Hippocampal formation (tissue), 2 donors: ENCODE results near the gene CBLN1.

Experiments
- DNase-seq, 2 donors: peaks; one replicate each; lab custom pipeline; 2025; lab: John Stamatoyannopoulos, UW

Gene CBLN1

GRCh38 chr16:49281480-49281842 lies at the start of gene CBLN1:
Gene CBLN1 (minus strand): TSS chr16:49281838. CDS start chr16:49281465, 373 bp downstream.
- no peak for DNase-seq

DNA sequence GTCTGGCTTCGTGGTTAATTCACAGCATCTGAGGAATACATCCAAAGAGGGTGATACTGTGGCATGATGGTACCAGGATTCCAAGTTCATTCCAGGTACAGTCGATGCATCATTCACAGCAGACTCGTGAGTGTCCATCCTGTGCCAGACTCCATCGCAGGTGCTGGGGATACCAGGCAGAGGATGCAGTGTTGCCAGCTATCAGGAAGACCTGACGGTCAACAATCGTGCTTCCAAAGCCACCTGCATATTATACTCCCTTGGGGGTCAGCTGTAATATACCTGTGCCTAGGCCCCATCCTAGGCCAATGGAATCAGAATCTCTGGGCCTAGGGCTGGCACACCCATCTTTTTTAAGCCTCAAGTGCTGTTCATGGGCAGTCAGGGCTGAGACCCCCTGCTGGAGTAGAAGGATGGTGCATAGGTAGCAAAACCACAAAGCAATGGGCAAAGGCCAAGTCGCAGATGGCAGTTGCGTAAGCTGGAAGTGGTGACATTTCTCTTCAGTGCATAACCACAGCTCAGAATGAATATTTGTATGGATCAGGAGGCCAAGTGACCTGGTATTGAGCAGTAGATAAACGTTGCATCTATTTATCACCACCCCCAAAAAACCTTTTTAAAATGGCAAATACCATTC lies 49.0 kb upstream of the CBLN1 start:
- no peak for DNase-seq

- DNase-seq: no peak
Observed at GRCh38 chr16:49328325-49328724, 46.7 kb upstream of the CBLN1 start.

DNA sequence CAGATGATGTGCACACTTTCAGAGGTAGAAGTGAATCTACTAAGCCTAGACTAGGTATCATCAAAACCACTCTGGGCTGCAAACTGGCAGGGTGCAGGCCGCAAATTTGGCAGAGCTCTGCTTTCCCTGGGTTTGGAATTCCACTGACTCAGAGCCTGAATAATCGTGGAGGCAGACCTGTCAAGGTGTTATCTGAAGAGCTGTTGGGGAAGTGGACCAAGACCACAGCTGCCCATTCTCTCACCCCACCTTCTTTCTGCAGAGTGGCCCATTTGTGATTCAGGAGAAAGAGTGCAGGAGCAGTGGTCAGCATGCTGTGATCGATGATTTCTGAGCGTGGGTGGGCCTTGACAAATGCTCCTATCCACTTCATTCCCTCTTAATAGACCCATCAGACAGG lies 45.8 kb upstream of the CBLN1 start:
- no peak for DNase-seq

DNA sequence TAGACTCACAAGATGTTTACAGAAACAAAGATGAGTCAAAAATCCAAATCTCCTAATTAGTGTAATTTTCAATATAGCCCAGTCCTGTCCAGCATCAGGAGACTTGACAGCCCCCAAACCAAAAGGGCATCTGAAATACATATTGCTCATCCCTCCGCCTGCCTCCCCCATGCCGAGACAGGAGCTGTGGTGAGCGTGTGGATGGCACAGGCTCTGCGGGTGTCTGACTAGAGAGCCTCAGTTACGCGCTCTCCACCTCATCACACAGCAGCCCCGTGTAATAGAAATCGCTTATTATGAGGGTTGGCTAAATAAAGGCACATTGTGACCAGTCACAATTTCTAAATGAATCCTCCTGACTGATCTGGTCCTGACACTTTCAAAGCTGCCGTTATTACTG lies 43.1 kb upstream of the CBLN1 start:
- DNase-seq: no peak

DNA sequence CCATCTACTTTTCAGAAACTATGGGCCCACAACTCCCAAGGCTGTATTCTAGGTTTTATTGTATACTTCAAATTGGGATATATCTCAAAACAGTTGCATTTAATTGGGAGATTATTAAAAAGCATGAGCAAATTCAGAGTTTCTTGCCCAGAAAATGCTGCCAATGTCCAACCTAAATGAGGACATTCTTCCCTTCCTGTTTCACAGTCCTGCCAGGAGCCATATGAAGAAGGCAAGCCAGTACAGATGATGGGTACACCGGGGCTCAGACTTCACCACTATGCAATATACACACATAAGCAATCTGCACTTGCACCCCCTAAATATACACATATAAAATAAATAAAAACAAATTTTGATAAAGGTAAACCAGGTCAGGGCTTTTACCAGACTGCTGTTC lies 34.0 kb upstream of the CBLN1 start:
- DNase-seq: no peak

DNA sequence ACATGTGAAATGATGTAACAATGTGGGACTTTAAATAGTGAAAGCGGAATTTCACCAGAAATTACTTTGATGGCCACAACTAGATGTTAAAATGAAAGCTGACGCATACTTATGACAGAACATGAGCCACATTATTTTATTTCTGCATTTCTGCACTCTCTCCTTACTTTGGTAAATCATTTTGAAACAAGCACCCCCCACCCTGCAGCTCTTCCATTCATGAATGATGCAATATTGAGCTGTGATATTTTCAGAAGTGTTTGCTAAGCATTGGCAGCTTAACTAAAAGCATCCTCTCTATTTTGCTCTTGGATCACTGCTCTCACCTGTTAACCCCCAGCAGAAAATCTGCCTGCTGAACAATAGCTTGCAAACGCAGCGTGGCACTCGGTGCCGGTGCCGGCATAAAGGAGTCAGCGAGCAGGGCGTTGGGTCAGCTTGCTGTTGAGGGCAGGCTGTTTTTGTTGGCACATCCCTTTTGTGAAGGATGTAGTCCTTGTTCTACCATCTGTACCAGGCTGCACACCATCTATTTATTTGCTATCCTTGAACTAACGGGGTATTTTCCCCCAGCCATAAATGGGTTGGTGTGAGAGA lies 30.8 kb upstream of the CBLN1 start:
- DNase-seq: no peak

DNA sequence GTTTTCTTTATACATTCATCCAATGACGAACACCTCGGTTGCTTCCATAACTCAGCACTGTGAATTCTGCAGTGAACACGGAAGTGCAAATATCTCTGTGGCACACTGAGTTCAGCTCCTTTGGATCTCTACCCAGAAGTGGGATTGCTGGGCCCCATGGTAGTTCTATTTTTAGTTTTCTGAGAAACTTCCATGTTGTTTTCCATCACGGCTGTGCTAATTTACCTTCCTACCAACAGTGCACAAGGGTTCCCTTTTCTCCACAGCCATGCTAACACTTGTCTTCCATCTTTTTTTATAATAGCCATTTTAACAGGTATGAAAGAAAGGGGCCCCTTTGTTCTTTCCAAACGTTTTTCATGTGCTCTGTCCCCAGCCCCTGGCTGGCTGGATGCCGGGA lies 30.2 kb upstream of the CBLN1 start:
- DNase-seq: no peak

GRCh38 chr16:49307176-49307575 lies 25.5 kb upstream of the CBLN1 start:
- DNase-seq: no peak

- DNase-seq: no peak
Observed at GRCh38 chr16:49305406-49305805, 23.8 kb upstream of the CBLN1 start.

GRCh38 chr16:49292413-49292812 lies 10.8 kb upstream of the CBLN1 start:
- DNase-seq: no peak

- no peak for DNase-seq
Observed at GRCh38 chr16:49287572-49287971, 5.9 kb upstream of the CBLN1 start.

DNA sequence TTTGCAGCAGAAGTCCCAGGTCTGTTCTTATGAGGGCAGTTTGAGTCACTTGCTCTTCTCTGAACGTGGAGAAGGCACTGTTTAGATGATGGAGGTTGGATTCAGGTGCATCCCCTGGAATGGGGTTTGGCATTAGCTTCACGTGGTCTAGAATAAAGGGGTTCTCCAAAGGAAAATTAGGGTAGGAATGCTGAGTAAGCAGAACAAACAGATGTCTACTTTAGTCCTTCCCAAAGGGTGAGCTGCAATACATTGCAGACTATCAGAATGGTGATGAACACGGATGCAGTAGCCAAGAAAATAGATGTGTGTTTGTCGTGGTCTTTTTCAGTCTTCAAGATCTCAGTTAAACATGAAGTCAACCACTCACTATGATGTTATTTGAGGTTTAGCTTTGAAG lies 3.3 kb upstream of the CBLN1 start:
- no peak for DNase-seq

- DNase-seq: no peak
Observed at GRCh38 chr16:49283376-49284049, 1.9 kb upstream of the CBLN1 start.

GRCh38 chr16:49282690-49283375 lies 1.2 kb upstream of the CBLN1 start:
- no peak for DNase-seq

DNA sequence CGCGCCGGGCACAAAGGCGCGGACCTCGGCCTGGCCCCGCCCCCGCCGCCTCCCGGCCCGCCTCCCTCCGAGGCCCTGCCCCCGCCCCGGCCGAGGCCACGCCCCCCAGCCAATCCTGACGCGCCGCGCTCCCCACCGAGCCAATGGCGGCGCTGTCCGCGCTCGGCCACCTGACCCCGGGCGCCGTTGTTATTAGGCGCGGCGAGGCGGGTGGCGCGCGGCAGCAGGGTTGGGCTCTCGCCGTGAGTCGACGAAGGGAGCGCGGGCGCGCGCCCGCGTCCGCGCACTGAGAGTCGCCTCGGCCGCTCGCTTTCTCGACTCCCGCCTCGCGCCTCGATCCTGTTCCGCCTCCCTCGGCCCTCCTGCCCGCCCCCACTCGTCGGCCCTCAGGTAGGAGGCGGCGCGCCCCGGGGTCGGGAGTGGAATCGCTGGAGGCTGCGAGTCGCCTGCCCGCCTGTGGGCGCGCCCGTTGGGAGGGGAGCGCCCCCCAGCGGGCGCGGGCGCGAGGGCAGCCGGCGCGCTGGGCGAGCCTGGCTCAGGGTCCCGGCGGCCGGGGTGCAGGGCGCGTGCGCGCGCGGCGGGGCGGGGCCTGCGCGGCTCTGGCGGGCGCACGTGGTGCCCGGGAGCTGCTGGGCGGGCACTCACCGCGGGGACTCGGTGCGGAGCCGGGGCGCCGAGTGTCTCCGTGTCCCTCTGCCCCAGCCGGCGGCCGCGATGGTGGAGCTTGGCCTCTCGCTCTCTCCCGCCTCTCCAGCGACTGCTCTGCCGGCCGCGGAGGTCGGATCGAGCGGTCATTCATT lies 405 bp upstream of the CBLN1 start:
- DNase-seq: peak; percentile 80 to 88

DNA sequence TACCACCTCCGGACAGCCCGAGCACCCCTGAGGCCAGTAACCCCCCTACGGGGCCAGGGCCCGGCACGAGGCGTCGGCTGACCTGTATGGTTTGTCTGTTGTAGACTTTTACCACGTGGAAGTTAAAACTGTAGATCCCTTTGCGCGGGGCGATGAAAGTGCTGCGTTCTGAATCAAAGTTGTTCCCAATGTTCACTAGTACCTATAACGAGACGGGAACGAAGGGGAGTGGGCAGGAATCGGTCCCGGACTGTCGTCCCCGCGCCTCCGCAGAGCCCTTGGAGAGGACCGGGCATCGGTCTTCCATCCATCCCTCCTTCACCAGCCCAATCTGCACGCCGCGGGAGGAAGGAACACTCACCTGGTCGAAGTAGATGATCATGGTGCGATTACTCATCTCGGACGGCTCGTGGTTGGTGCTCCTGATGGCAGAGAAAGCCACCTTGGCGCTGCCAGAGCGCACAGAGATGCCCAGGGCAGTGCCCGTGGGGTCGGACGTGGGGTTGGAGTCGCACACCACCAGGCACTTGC lies 732 bp downstream of the CBLN1 start:
- DNase-seq: no peak

- DNase-seq: no peak
Observed at GRCh38 chr16:49280105-49280741, 1.4 kb downstream of the CBLN1 start.

DNA sequence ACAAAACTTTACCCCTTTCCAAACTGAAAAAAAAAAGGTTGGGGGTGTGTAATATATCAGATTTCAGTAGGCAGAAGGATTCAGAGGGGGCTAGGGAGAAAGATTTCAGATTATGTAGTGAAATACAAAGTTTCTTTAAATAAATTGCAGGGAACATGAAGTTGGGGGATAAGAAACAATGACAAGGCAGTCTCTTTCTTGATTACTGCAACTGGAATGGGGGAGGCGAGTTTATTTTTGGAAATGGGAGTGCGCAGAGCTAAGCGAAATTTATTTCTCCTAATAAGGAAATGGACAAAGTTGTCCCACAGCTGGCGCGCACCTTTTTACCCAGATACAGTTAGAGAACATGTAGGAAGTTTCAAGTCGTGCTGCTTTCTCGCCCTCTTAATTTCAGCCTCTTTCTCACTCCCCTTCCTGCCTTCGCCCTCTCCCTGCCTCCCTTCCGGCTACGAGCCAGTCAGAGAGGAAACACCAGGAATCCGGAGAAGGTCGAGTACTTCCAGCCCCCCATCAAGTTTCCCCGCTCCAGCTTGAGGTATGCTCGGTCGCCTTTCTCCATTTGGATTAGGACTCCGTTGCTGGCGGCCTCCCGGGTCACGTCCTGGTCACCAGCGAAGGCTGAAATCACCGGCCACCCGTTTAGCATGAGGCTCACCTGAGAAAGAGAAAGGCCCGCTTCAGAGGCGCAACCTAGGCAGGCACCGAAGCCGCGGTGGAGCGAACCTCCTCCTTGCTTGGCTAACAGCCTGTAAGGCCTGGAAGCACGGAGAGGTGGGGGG lies 2.5 kb downstream of the CBLN1 start:
- DNase-seq: no peak

- no peak for DNase-seq
Observed at GRCh38 chr16:49278567-49278827, 3.1 kb downstream of the CBLN1 start.
